Endothelial cell of umbilical vein (primary cell): ENCODE results near the gene MYORG.

Experiments
- CTCF ChIP-seq, 2 donors: IDR thresholded peaks; 1 replicate in 1 of 2; 2 replicates in 1 of 2; pipeline ENCODE4 v1.5.1; 2011; ENCODE audit warnings: low read length in 2 of 2, mild to moderate bottlenecking in 2 of 2, moderate library complexity in 2 of 2, control low read depth in 1 of 2, inconsistent platforms in 1 of 2, low read depth in 1 of 2; ENCODE audit not compliant: insufficient read depth in 1 of 2; ENCODE audit errors: extremely low read depth in 1 of 2
- GATA2 ChIP-seq: IDR thresholded peaks from 2 replicates; pipeline ENCODE4 v1.7.0; 2011; ENCODE audit warnings: low read depth, mild to moderate bottlenecking, moderate library complexity, mixed read lengths, low read length; ENCODE audit not compliant: insufficient read length, insufficient read depth
- POLR2A ChIP-seq: IDR thresholded peaks from 2 replicates; pipeline ENCODE4 v1.6.1; 2012; ENCODE audit warnings: low read depth, mild to moderate bottlenecking, control low read depth, low read length
- POLR2AphosphoS5 ChIP-seq: IDR thresholded peaks from 2 replicates; pipeline ENCODE4 v1.6.1; 2012; ENCODE audit warnings: low read depth, mild to moderate bottlenecking, control low read depth, low read length, moderate library complexity; ENCODE audit not compliant: insufficient read depth

- TF ChIP-seq CTCF (IDR thresholded peaks at IDR 0.05; ENCODE audit: extremely low read depth in 1 of 2, insufficient read depth in 1 of 2, low read depth in 1 of 2, low read length in 2 of 2) (no peak), GATA2 (no peak), POLR2A (no peak), POLR2AphosphoS5 (no peak)
These were observed 4.2 kb downstream of the MYORG start for GRCh38 chr9:34372467-34373011.
